BJ (cell line): ENCODE data around the gene NLRP3. TPM values are rescaled to one million over a fixed set of nuclear protein-coding genes. Genes with fewer than 3 reads are reported as not detected.

ENCODE experiments used
- CTCF ChIA-PET: fragments of 350-600 bp; formaldehyde crosslinking; extraction: SDS; loops from one replicate; lab custom pipeline; 2021; ENCODE audit warnings: antibody characterized with exemption, inconsistent platforms; lab: Yijun Ruan, JAX
- POLR2A ChIA-PET: fragments of 300-600 bp; sonication (Branson Sonifier 250); formaldehyde crosslinking; extraction: SDS; loops from one replicate; lab custom pipeline; 2021; ENCODE audit warnings: antibody characterized with exemption; lab: Charles Lee
- DNase-seq: peaks from one replicate; pipeline ENCODE4 v3.0.0-alpha.2; 2011; ENCODE audit warnings: low read depth
- H3K27me3 ChIP-seq: 2 replicates; pipeline ENCODE4 v1.6.0; 2011; ENCODE audit warnings: low read length; ENCODE audit not compliant: control insufficient read depth, insufficient read depth
- H3K36me3 ChIP-seq: 2 replicates; pipeline ENCODE4 v1.5.1; 2011; ENCODE audit warnings: low read length; ENCODE audit not compliant: control insufficient read depth, insufficient read depth
- H3K4me3 ChIP-seq: 2 replicates; pipeline ENCODE4 v1.5.1; 2011; ENCODE audit warnings: low read depth, mild to moderate bottlenecking, control low read depth, low read length
- CTCF ChIP-seq: IDR thresholded peaks from 2 replicates; pipeline ENCODE4 v1.5.1; 2011; ENCODE audit warnings: low read depth, mild to moderate bottlenecking, control low read depth, inconsistent platforms, low read length, moderate library complexity; ENCODE audit not compliant: insufficient read depth
- polyA plus RNA-seq: library from polyadenylated mRNA; depleted of rRNA; stranded (reverse); fragments of >200 nt; gene quantifications from 2 replicates; pipeline ENCODE4 v1.2.3, GENCODE V29; 2011

NLRP3 gene
- polyA plus RNA-seq, 1 experiment, result not detected

GRCh38 chr1:247482747-247483146 is 66.8 kb downstream of the NLRP3 start:
- DNase-seq, result peak; percentile 2
- ChIA-PET POLR2A (no interaction called here), CTCF (no interaction called here)
- no peak overlapping the region for H3K4me3 ChIP-seq
- TF ChIP-seq CTCF, result no peak
- no peaks in the 10 kb centered on the region for H3K27me3 ChIP-seq
- H3K36me3 ChIP-seq, result no peaks in the 10 kb centered on the region

- CTCF ChIA-PET, result interaction anchor here (0.6 to 1.7 kb wide), 2 partner anchors 74 to 114 kb away, joined by 4 to 5 read pairs; no protein-coding TSS in a partner anchor
- 0 out of 2 replicates have a peak, but pooled peaks have one; percentile 10 for TF ChIP-seq CTCF
- POLR2A ChIA-PET, result no interaction called here
These were observed 71.1 kb downstream of the NLRP3 start for GRCh38 chr1:247487057-247487456.

GRCh38 chr1:247491328-247491727 is 75.4 kb downstream of the NLRP3 start:
- no peaks in the 10 kb centered on the region for H3K27me3 ChIP-seq
- ChIA-PET CTCF (no interaction called here), POLR2A (no interaction called here)
- no peaks in the 10 kb centered on the region for H3K36me3 ChIP-seq
- no peak for TF ChIP-seq CTCF
- H3K4me3 ChIP-seq, result no peak overlapping the region
- no peak for DNase-seq

More at GRCh38 chr1:247487057-247487456, 71.1 kb downstream of the NLRP3 start:
- Histone ChIP-seq H3K27me3 (no peaks in the 10 kb centered on the region), H3K36me3 (no peaks in the 10 kb centered on the region), H3K4me3 (no peak overlapping the region)
- DNase-seq, result no peak

- no peaks in the 10 kb centered on the region for H3K27me3 ChIP-seq
- no peak for TF ChIP-seq CTCF
- no peak for DNase-seq
- ChIA-PET CTCF (no interaction called here), POLR2A (no interaction called here)
- no peaks in the 10 kb centered on the region for H3K36me3 ChIP-seq
- H3K4me3 ChIP-seq, result no peak overlapping the region
These were observed 77.1 kb downstream of the NLRP3 start for GRCh38 chr1:247493106-247493505.

- no peak overlapping the region for H3K4me3 ChIP-seq
- no peak for DNase-seq
- ChIA-PET POLR2A (no interaction called here), CTCF (no interaction called here)
- no peaks in the 10 kb centered on the region for H3K27me3 ChIP-seq
- H3K36me3 ChIP-seq, result no peaks in the 10 kb centered on the region
- TF ChIP-seq CTCF, result no peak
These were observed 78.8 kb downstream of the NLRP3 start for GRCh38 chr1:247494767-247495166.
